A549 (cell line): ENCODE results near the gene GRK3. TPM values are rescaled to one million over a fixed set of nuclear protein-coding genes. Genes with fewer than 3 reads are reported as not detected.

Experiments
- ATAC-seq, 2 experiments: fragments of 200-7000 bp in 1 of 2; fragments of >200 bp in 1 of 2; cut with Nextera tagmentation in 1 of 2; cut with Tn5 transposase in 1 of 2; 3 replicates each; pipeline versions ENCODE4 v1.8.0 to v1.9.1; 2018 to 2020; ENCODE audit warnings: mild to moderate bottlenecking in 1 of 2, moderate library complexity in 1 of 2
- CTCF ChIA-PET: fragments of 300-600 bp; sonication (Branson Sonifier 250); formaldehyde crosslinking; extraction: SDS; loops from one replicate; lab custom pipeline; 2021; ENCODE audit warnings: antibody characterized with exemption, inconsistent platforms; lab: Yijun Ruan, JAX
- POLR2A ChIA-PET: fragments of 350-600 bp; formaldehyde crosslinking; extraction: SDS; loops from one replicate; lab custom pipeline; 2021; ENCODE audit warnings: antibody characterized with exemption, inconsistent platforms; lab: Yijun Ruan, JAX
- DNase-seq, 2 experiments: peaks; one replicate each; pipeline versions ENCODE4 v3.0.0 to v3.0.0-alpha.2; 2011 to 2016; ENCODE audit warnings: low read depth in 1 of 2, low spot score in 1 of 2
- FAIRE-seq: peaks from 2 replicates; lab custom pipeline; 2011; peaks lifted over from hg19 to GRCh38; lab: Jason Lieb, UNC
- H3K27ac ChIP-seq, 2 experiments: fragments of >200 bp; sonication (Bioruptor Twin); formaldehyde crosslinking; 3 replicates each; pipeline ENCODE4 v1.5.1; 2016 to 2017
- H3K4me1 ChIP-seq: fragments of >200 bp; sonication (Bioruptor Twin); formaldehyde crosslinking; 3 replicates; pipeline ENCODE4 v1.6.1; 2016
- H3K4me2 ChIP-seq: fragments of >200 bp; sonication (Bioruptor Twin); formaldehyde crosslinking; 3 replicates; pipeline ENCODE4 v1.6.1; 2016
- H3K4me3 ChIP-seq: fragments of >200 bp; sonication (Bioruptor Twin); formaldehyde crosslinking; 3 replicates; pipeline ENCODE4 v1.5.1; 2016
- H3K9me3 ChIP-seq: fragments of >200 bp; sonication (Bioruptor Twin); formaldehyde crosslinking; 3 replicates; pipeline ENCODE4 v1.6.1; 2016
- CHD4 ChIP-seq: fragments of 200-600 bp; sonication (generic); IDR thresholded peaks from 2 replicates; pipeline ENCODE4 v1.6.1; 2016; ENCODE audit warnings: antibody characterized with exemption, mild to moderate bottlenecking, borderline replicate concordance
- EHF ChIP-seq: fragments of 250-450 bp; sonication (Bioruptor Pico); IDR thresholded peaks from 2 replicates; pipeline ENCODE4 v1.5.0; 2020; ENCODE audit warnings: mild to moderate bottlenecking
- EHMT2 ChIP-seq: fragments of 200-600 bp; sonication (generic); IDR thresholded peaks from 2 replicates; pipeline ENCODE4 v1.6.1; 2016; ENCODE audit warnings: antibody characterized with exemption, low read depth, mild to moderate bottlenecking, moderate library complexity
- ELK1 ChIP-seq: fragments of 150-350 bp; IDR thresholded peaks from 2 replicates; pipeline ENCODE4 v1.6.1; 2014; ENCODE audit warnings: low read depth, mild to moderate bottlenecking, low read length
- FOXS1 ChIP-seq: fragments of 250-450 bp; sonication (Bioruptor Pico); IDR thresholded peaks from 2 replicates; pipeline ENCODE4 v1.5.0; 2020; ENCODE audit warnings: mild to moderate bottlenecking, moderate library complexity
- GATA3 ChIP-seq: IDR thresholded peaks from 2 replicates; pipeline ENCODE4 v1.6.1; 2012; ENCODE audit warnings: borderline replicate concordance
- HDAC2 ChIP-seq: fragments of 200-600 bp; sonication (generic); IDR thresholded peaks from 2 replicates; pipeline ENCODE4 v1.6.1; 2016
- HOXA7 ChIP-seq: fragments of 250-450 bp; sonication (Bioruptor Pico); IDR thresholded peaks from 2 replicates; pipeline ENCODE4 v1.5.0; 2020; ENCODE audit warnings: mild to moderate bottlenecking, moderate library complexity
- HOXB5 ChIP-seq: fragments of 250-450 bp; sonication (Bioruptor Pico); IDR thresholded peaks from 2 replicates; pipeline ENCODE4 v1.5.0; 2020; ENCODE audit warnings: mild to moderate bottlenecking, moderate library complexity
- PHF8 ChIP-seq: fragments of 200-600 bp; sonication (generic); IDR thresholded peaks from 2 replicates; pipeline ENCODE4 v1.6.1; 2016; ENCODE audit warnings: low read depth, mild to moderate bottlenecking, antibody characterized with exemption, moderate library complexity, borderline replicate concordance
- POLR2A ChIP-seq: IDR thresholded peaks from 2 replicates; pipeline ENCODE4 v1.6.1; 2012; ENCODE audit warnings: mild to moderate bottlenecking, low read length
- POLR2AphosphoS2 ChIP-seq: conservative IDR thresholded peaks from 2 replicates; pipeline ENCODE4 v1.6.1; 2012; ENCODE audit warnings: low read length, improper control_type of control experiment, inconsistent platforms
- RAD21 ChIP-seq, 2 experiments: fragments of >200 bp in 1 of 2; sonication (Bioruptor Twin) in 1 of 2; formaldehyde crosslinking in 1 of 2; IDR thresholded peaks in 1 of 2; conservative IDR thresholded peaks in 1 of 2; 2 replicates in 1 of 2; 3 replicates in 1 of 2; pipeline ENCODE4 v1.6.1; 2012 to 2018; ENCODE audit warnings: inconsistent platforms in 1 of 2
- REST ChIP-seq: fragments of 200-600 bp; sonication (generic); IDR thresholded peaks from 2 replicates; pipeline ENCODE4 v1.6.1; 2016; ENCODE audit warnings: antibody characterized with exemption, mild to moderate bottlenecking, moderate library complexity
- SREBF2 ChIP-seq: fragments of 450-650 bp; IDR thresholded peaks from 2 replicates; pipeline ENCODE4 v1.6.1; 2014; ENCODE audit warnings: mild to moderate bottlenecking, moderate library complexity
- TFCP2L1 ChIP-seq: fragments of 250-450 bp; sonication (Bioruptor Pico); IDR thresholded peaks from 2 replicates; pipeline ENCODE4 v1.5.0; 2021; ENCODE audit warnings: mild to moderate bottlenecking
- ZC3H11A ChIP-seq: fragments of 450-650 bp; IDR thresholded peaks from 2 replicates; pipeline ENCODE4 v1.6.1; 2014; ENCODE audit warnings: antibody characterized with exemption, mild to moderate bottlenecking
- WGBS: methylation state at CpG from one replicate; pipeline ENCODE4 v1.1.6; 2017; ENCODE audit errors: missing lambda C conversion rate; 5-methylcytosine and 5-hydroxymethylcytosine counted together
- polyA plus RNA-seq, 4 experiments: library from polyadenylated mRNA; depleted of rRNA in 3 of 4; stranded (reverse); fragments of >200 nt; fragmentation: RNase III in 1 of 4; extraction: RNeasy Plus Mini Kit Qiagen cat#74134 plus additional on column Dnase treatment in 1 of 4; gene quantifications; 2 replicates in 3 of 4; 3 replicates in 1 of 4; pipeline ENCODE4 v1.2.3, GENCODE V29; 2011 to 2017
- TF ChIP-seq, protein P1 (sequence below): IDR thresholded peaks from 2 replicates; pipeline ENCODE4 v1.6.1; 2012
- TF ChIP-seq, protein P2 (sequence below): fragments of 450-650 bp; IDR thresholded peaks from 2 replicates; pipeline ENCODE4 v1.6.1; 2014; ENCODE audit warnings: antibody characterized with exemption
- TF ChIP-seq, protein P3 (sequence below): fragments of >200 bp; sonication (Bioruptor Twin); formaldehyde crosslinking; IDR thresholded peaks from 3 replicates; pipeline ENCODE4 v1.5.1; 2016
- TF ChIP-seq, protein P4 (sequence below): fragments of 250-450 bp; sonication (Bioruptor Pico); IDR thresholded peaks from 2 replicates; pipeline ENCODE4 v1.5.0; 2021; ENCODE audit warnings: mild to moderate bottlenecking, moderate library complexity, borderline replicate concordance

The GRK3 gene
- polyA plus RNA-seq, 2 of the 4 experiments (the other 2 are of a cell fraction): 3.9 to 6.5 TPM

DNA sequence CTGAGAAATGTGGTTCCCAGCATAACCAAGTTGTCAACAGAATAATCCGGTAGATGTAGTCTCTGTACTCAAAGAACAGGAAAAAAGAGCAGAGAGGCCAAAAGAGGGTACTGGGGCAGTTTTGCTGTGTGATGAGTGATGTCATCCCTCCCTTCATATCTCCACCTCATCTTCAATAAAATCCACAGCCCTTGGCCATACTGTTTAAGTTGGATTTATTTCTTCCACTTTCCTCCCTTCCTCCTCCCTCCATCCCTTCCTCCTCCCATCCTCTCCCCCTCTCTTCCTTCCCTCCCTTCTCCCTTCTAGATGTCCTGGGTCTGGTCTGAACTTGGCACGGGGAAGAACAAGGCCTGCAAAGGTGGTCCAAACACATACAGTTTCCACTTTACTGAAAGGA is 18.2 kb upstream of the GRK3 start:
- no peak for ATAC-seq
- ChIA-PET CTCF (interaction anchor here (0.6 kb wide), 1 partner anchor 19 kb away, joined by 3 read pairs; no protein-coding TSS in a partner anchor), POLR2A (no interaction called here)
- H3K4me2 ChIP-seq: no peak overlapping the region
- WGBS: 94% methylated on average over 2 of the region's 2 CpGs
- H3K4me1 ChIP-seq: 0 out of 3 replicates have a peak, but pooled peaks cover 3% of the 10 kb centered on the region
- no peak for FAIRE-seq
- DNase-seq: no peak
- TF ChIP-seq, protein P1, sequence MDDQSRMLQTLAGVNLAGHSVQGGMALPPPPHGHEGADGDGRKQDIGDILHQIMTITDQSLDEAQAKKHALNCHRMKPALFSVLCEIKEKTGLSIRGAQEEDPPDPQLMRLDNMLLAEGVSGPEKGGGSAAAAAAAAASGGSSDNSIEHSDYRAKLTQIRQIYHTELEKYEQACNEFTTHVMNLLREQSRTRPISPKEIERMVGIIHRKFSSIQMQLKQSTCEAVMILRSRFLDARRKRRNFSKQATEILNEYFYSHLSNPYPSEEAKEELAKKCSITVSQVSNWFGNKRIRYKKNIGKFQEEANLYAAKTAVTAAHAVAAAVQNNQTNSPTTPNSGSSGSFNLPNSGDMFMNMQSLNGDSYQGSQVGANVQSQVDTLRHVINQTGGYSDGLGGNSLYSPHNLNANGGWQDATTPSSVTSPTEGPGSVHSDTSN: no peak
- TF ChIP-seq REST (no peak), ZC3H11A (no peak), POLR2A (no peak), HOXA7 (CRISPR knock-in tag) (no peak), EHMT2 (no peak), GATA3 (no peak), RAD21 (conservative IDR thresholded peaks at IDR 0.05 in 1 of 2, IDR thresholded peaks at IDR 0.05 in 1 of 2) (no peak), HDAC2 (no peak), SREBF2 (no peak)
- TF ChIP-seq, protein P2, sequence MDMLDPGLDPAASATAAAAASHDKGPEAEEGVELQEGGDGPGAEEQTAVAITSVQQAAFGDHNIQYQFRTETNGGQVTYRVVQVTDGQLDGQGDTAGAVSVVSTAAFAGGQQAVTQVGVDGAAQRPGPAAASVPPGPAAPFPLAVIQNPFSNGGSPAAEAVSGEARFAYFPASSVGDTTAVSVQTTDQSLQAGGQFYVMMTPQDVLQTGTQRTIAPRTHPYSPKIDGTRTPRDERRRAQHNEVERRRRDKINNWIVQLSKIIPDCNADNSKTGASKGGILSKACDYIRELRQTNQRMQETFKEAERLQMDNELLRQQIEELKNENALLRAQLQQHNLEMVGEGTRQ: no peak
- TF ChIP-seq, protein P3, sequence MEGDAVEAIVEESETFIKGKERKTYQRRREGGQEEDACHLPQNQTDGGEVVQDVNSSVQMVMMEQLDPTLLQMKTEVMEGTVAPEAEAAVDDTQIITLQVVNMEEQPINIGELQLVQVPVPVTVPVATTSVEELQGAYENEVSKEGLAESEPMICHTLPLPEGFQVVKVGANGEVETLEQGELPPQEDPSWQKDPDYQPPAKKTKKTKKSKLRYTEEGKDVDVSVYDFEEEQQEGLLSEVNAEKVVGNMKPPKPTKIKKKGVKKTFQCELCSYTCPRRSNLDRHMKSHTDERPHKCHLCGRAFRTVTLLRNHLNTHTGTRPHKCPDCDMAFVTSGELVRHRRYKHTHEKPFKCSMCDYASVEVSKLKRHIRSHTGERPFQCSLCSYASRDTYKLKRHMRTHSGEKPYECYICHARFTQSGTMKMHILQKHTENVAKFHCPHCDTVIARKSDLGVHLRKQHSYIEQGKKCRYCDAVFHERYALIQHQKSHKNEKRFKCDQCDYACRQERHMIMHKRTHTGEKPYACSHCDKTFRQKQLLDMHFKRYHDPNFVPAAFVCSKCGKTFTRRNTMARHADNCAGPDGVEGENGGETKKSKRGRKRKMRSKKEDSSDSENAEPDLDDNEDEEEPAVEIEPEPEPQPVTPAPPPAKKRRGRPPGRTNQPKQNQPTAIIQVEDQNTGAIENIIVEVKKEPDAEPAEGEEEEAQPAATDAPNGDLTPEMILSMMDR: no peak
- H3K27ac ChIP-seq: no peak overlapping the region
- H3K4me3 ChIP-seq: no peak overlapping the region
- no peaks in the 10 kb centered on the region for H3K9me3 ChIP-seq

DNA sequence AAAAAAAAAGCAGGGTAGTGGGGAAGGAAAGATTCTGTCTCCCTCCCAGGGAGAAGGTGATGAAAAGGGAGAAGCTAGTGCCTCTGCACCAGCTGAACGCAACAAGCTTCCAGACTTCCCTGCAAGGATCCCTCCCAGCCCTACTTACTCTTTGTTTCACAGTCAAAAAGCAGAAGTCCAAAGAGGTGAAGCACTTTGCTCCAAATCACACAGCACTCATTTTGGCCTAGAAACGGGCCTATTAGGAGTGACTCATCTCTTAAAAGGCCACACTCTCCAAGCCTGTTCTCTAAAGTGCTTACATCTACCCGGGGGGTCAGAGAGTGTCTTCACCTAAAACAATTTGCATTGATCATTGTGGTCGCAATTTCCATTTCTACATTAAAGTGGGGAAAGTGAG is 17.7 kb upstream of the GRK3 start:
- WGBS: 59% methylated on average over 4 of the region's 4 CpGs
- ChIA-PET CTCF (no interaction called here), POLR2A (no interaction called here)
- no peak overlapping the region for H3K4me3 ChIP-seq
- no peaks in the 10 kb centered on the region for H3K9me3 ChIP-seq
- TF ChIP-seq RAD21 (conservative IDR thresholded peaks at IDR 0.05 in 1 of 2, IDR thresholded peaks at IDR 0.05 in 1 of 2): no peak
- no peak for TF ChIP-seq HOXB5 (CRISPR knock-in tag)
- no peak for TF ChIP-seq EHF (CRISPR knock-in tag)
- TF ChIP-seq TFCP2L1 (CRISPR knock-in tag): no peak
- TF ChIP-seq ELK1: no peak
- TF ChIP-seq, protein P4, sequence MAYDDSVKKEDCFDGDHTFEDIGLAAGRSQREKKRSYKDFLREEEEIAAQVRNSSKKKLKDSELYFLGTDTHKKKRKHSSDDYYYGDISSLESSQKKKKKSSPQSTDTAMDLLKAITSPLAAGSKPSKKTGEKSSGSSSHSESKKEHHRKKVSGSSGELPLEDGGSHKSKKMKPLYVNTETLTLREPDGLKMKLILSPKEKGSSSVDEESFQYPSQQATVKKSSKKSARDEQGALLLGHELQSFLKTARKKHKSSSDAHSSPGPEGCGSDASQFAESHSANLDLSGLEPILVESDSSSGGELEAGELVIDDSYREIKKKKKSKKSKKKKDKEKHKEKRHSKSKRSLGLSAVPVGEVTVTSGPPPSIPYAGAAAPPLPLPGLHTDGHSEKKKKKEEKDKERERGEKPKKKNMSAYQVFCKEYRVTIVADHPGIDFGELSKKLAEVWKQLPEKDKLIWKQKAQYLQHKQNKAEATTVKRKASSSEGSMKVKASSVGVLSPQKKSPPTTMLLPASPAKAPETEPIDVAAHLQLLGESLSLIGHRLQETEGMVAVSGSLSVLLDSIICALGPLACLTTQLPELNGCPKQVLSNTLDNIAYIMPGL: no peak
- no peak for TF ChIP-seq POLR2A
- TF ChIP-seq PHF8: no peak
- no peak for TF ChIP-seq POLR2AphosphoS2
- no peak for TF ChIP-seq CHD4
- TF ChIP-seq FOXS1: no peak
- no peak for TF ChIP-seq HOXA7 (CRISPR knock-in tag)
- FAIRE-seq: no peak
- 0 out of 3 replicates have a peak, but pooled peaks cover 3% of the 10 kb centered on the region for H3K4me1 ChIP-seq
- no peak overlapping the region for H3K27ac ChIP-seq
- no peak for ATAC-seq
- H3K4me2 ChIP-seq: no peak overlapping the region
- DNase-seq: no peak
